HG03469 (cell line): ENCODE data around the gene GPR52.
"Not testable (repeated sequence)": the region's sequence is repeated elsewhere in the genome, so short reads cannot be mapped to it uniquely, and the experiment has no call there.

ENCODE experiments used
- ATAC-seq: cut with Tn5 transposase; IDR thresholded peaks from one replicate; pipeline ENCODE4 v1.9.1; 2021; ENCODE audit warnings: mild to moderate bottlenecking, moderate library complexity, moderate number of reproducible peaks; ENCODE audit not compliant: unreplicated experiment

GPR52 gene, protein sequence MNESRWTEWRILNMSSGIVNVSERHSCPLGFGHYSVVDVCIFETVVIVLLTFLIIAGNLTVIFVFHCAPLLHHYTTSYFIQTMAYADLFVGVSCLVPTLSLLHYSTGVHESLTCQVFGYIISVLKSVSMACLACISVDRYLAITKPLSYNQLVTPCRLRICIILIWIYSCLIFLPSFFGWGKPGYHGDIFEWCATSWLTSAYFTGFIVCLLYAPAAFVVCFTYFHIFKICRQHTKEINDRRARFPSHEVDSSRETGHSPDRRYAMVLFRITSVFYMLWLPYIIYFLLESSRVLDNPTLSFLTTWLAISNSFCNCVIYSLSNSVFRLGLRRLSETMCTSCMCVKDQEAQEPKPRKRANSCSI

DNA sequence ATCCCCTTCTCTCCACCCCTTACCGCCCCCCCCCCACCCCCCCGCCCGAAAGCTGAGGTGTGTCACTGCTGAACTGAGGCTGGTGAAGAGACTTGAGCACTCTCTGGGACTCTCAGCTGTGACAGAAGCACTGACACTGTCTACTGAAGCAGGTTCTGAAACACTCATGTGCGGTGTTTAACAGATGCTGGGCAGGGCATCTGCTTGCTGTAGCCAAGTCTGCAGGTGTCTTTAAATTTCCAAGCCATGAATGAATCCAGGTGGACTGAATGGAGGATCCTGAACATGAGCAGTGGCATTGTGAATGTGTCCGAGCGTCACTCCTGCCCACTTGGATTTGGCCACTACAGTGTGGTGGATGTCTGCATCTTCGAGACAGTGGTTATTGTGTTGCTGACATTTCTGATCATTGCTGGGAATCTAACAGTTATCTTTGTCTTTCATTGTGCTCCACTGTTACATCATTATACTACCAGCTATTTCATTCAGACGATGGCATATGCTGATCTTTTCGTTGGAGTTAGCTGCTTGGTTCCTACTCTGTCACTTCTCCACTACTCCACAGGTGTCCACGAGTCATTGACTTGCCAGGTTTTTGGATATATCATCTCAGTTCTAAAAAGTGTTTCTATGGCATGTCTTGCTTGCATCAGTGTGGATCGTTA, at the start of gene GPR52:
Gene GPR52 (plus strand): TSS at position 99 of the 665 bp plus-strand sequence. CDS start 148 bp downstream, at position 247.
- no peak for ATAC-seq

DNA sequence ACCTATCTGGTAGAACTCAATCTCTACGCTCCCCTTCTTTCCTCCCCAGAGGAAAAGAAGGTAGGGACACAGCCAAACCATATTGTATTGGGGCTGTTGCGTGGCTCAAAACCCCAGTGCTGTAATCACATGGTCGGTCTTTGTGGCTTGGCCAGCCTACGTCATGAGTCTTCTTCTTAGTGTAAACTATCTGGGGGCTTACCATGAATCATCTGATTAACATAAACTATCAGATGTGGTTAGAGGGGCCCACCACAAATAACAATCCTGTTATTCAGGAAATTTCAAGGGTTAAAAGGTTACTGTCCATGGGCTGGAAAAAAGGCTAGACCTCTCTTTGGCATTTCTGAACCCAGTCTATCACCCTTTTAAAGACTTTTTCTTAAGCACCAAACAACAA, 49.5 kb upstream of the GPR52 start:
- no peak for ATAC-seq

DNA sequence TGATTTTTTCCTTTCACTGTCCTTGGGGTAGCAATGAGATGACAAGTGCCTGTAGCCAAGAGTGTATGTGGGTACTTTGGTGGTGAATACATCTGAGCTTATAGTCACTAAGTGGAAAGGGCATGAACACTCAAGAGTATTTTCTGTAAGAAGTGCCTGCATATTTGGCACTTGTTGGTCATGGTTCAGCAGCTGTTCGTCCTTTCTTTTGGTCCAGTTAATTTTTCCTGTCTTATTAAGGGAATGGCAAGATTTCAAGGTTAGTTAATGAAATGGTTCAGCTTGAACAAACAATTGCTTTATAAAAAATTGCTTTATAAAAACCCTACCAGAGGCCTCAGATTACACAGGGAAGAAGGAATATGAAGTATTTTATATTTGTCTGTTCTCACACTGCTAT, 48.6 kb upstream of the GPR52 start:
- ATAC-seq, result no peak

DNA sequence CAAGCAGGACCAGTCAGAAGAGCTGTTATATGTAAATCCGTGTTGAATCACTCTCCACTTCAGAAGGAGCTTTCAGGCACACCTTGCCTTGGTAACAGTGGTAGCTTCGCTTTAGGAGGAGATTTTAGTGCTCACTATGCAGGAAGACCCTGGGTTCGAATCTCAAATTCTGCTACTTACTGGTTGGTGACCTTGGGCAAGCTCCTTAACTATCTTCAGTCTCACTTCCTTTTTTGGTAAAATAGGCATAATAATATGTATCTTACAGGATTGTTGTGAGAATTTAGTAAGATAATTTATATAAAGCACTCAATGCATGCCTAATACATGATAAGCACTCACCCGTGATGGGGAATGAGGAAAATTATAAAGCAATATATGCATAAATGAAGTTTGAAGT, 46.7 kb upstream of the GPR52 start:
- ATAC-seq, result no peak

DNA sequence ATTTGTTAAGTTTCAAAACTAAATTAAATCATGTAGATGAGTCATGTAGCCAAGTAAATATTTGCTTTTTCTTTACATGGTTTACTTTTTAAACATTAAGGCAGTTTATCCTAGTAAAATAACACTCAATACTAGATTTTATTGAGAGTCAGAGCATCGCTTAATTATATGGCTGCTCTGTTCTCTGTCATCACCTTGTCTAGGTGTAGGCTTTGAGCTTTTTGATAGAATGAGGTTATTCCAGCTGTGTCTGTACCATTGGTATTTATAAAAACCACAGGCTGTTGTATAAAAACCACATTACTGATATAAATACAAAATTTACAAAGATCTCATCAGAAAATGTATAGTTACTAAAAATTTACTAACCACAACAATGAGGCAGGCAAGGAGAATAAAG, 42.5 kb upstream of the GPR52 start:
- ATAC-seq, result no peak

DNA sequence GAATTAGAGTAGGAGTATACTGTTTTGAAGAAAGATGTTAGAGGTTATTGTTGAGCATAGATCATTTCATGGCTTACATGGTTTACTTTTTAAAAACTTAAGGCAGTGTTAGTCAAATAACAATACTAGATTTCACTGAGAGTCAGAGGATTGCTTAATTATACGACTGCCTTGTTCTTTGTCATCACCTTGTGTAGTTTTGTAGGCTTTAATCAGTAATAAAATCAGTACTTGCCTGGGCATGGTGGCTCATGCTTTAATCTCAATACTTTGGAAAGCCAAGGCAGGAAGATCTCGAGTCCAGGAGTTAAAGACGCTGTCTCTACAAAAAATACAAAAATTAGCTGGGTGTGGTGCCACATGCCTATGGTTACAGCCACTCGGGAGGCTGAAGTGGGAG, 41.3 kb upstream of the GPR52 start:
- ATAC-seq, result no peak

DNA sequence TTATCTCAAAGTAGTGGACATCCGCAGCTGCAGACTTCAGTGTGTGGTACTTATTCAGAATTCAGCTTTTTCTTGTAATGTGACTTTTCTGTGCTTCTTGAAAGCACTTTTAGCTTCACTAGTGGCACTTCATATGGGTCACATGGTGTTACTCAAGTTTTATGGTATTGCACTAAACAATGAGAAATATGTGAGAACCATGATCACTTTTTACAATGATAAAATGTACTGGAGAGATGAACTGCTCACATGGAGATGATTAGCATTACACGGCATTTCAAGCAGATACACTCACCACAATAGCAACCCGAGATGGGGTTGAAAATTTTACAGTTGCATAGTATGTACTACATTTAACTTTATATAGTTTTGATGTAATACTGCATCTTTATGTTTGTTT, 40.1 kb upstream of the GPR52 start:
- no peak for ATAC-seq

DNA sequence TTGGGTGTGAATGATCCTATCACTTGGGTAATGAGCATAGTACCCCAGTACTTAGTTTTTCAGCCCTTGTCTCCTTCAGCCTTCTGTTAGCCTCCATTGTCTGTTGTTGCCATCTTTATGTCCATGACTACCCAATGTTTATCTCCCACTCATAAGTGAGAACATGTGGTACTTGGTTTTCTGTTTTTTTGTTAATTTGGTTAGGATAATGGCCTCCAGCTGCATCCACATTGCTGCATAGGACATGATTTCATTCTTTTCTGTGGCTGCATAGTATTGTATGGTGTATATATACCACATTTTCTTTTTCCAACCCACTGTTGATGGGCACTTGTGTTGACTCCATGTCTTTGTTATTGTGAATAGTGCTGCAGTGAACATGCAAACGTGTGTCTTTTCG, 39.6 kb upstream of the GPR52 start:
- no peak for ATAC-seq

DNA sequence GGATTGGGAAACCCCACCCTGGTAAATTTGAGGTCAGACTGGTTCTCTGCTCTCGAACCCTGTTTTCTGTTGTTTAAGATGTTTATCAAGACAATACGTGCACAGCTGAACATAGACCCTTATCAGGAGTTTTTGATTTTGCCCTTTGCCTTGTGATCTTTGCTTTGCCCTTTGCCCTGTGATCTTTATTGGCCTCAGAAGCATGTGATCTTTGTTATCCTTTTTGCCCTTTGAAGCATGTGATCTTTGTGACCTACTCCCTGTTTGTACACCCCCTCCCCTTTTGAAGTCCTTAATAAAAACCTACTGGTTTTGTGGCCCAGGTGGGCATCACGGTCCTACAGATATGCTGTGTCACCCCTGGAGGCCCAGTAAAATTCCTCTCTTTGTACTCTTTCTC, 38.0 kb upstream of the GPR52 start:
- ATAC-seq, result not testable (repeated sequence)

DNA sequence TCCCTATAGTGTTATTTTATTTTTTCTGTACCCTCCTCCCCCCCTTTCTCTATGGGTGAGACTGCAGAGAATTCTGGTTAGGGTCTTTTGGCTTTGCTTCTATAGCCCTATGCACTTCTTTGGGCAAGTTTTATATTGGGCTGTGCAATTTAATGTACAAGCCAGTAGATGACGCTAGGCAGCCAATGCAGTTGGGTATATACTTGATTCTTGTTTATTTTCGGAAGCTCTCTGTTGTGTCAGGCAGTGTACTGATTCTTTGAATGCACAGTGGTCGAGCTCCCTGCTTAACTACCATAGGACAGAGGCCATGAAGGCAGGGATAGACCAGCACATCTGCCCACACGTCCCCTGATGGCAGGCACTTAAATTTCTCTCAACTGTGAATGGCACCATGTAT, 34.1 kb upstream of the GPR52 start:
- no peak for ATAC-seq

DNA sequence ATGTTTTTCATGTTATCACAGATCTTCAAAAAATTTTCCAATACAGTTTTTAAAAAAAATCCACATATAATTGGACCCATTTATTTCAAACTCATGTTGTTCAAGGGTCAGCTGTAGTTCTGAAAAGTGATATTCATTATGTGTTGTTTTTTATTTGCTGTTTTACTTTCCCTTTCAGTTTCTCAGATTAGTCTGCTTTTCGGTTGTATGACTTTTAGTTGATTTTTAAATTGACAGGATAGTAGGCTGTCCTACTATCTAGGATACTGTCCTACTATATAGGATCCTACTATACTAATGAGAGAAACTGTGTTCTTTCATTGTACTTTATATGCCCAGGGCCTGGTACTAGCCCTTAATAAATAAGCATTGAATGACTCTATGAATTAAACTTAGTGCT, 33.6 kb upstream of the GPR52 start:
- ATAC-seq, result no peak

DNA sequence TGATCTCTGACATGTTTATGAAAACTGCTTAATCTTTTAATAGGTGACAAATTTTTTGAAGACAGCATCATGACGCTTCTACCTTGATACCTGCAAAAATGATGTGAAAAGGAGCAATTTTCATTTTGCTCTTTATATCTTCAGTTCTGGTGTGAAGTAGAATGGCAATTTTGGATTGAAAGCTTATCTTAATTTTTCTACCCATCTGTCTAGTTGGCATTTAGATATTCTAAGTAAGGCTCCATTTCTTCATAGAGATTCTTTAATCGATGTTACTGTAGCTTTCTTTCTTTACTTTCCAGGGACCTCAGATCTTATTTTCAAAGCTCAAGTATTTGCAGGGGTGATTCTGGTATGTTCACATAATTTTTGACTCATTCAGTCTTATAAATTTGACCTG, 32.3 kb upstream of the GPR52 start:
- ATAC-seq, result no peak

DNA sequence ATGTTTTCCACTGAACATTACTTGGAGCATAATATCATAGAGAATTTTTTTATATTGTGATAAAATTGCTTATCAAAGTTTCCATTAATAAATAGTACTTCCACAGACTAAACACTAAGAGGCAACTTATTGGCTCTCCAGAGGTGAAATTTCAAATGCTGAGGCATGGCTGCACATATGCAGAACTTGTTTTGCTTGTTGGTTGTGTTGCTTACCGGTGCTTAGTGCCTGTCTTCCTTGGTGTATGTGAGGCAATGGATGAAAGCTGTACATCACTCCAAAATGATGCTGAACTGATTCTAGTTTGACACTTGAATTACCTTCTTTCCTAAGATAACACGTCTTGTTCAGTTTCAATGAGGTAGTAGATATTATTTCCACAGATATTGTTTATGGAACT, 29.8 kb upstream of the GPR52 start:
- no peak for ATAC-seq

DNA sequence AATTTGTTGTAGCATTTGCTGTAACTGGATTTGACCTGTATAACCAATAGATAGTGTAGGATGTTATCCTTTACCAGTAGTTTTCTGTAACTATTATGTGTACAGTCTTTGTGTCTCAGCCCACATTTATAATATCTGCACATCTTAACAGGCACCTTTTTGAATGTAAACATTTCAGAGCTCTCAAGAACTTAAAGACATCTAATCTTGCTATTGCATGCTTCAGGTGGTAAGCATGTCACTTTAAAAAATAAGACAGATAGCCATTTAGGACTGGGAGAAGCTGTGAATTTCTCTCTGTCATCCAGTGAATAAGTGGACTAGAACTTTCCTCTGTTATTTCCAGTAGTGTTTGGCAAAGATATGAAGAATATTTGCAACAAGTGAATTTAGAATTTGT, 22.6 kb upstream of the GPR52 start:
- no peak for ATAC-seq

DNA sequence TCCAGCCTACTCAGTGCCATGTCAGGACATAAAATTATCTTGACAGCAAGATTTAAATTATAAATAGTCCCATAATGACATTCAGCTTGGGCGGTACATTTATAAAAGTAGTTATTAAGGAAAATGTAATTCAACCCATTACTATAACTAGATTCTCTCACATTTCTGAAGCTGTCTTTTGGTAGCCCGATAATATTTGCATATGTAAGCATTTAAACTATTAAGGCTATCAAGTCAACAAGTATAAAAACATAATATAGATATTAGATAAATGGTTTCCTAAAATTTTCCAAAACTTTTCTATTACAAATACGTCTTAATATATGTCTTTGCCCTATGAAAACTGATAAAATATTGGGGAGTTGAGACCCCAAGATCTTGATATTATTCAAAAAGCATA, 21.6 kb upstream of the GPR52 start:
- ATAC-seq, result no peak

DNA sequence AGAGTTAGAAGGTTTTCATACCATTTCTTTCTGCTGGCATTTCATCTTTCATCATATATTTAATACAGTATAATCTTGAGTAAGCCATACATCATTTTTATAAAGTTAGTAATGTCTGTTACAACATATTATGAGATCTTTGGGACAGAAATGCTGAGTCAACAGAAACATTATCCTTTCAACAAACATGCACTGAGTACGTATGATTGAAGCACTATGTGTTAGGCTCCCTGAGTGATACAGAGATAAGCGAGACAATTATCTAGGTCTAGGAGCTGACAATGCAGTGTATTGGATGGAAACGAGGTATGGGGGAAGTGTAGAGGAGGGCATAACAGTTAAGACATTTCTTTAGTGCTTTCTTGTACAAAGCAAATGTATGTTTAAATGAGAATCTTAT, 19.7 kb upstream of the GPR52 start:
- no peak for ATAC-seq

DNA sequence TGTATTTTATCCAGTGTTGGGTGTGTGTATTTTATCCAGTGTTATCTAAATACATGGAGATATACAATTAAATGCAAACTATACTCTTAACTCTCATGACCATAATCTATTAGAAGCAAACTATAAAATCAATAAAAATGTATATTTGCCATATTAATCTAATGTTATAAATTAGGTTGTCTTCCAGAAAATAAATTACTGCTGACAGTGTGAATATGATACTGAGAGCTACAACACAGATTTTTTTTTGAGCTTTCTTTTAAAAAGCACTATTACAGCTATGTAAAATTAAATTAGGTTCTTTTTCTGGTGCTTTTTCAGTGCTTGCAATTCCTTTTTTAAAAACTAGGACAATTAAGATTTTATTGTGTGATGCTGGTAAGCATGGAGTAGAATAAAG, 19.0 kb upstream of the GPR52 start:
- no peak for ATAC-seq

DNA sequence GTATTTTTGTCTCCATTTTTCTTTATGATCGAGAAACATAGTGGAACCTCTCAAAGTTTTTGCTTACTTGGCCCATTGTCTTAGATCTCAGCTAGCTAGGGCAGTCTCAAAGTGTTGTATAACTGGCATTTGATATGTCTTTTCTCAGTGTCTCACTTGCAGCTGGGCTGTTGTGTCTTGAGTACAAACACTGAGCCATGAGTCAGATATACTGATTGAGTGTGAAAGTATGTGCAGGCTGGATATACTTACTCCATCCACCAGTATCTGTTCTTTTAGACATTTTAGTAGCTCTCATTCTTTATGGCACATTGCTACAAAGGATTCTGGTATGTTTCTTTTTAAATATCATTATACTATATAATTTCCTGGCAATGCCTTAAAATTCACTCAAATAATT, 14.3 kb upstream of the GPR52 start:
- no peak for ATAC-seq

DNA sequence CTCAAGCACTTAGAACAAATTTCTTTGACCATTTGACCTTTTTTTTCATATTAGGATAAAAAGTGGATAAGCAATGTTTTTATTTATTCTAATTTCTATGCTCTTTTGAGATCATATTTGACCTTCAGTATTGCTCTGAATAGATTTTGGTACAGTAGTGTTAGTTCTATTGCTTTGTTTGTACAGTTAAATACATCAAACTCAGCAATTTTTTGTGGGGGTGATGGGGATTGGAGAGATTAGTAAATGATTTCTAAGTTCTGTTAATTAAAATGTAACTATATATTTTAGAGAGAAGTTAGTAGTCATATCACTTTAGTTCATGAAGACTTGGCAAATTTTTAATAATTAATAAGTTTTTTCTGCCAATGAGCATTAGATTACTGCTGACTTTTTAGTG, 2.4 kb upstream of the GPR52 start:
- ATAC-seq, result no peak

DNA sequence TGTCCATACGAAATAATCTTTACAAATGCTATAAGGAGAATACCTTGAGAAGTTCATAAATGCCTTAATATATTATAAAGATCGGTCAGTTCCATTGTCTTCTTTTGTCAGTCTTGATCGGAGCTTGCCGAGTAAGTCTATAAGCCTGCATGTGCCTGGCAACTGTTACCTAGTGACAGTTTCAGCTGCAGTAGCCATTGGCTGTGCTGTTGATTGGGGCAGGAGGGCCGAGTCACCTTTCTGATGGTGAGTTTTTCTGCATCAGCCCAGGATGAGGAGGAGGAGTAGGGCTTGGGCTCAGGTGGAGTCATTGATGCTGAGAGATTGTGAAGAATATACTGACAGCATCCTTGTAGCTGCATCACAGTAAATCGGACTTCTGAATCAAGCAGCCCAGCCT, 1.9 kb upstream of the GPR52 start:
- ATAC-seq, result no peak

DNA sequence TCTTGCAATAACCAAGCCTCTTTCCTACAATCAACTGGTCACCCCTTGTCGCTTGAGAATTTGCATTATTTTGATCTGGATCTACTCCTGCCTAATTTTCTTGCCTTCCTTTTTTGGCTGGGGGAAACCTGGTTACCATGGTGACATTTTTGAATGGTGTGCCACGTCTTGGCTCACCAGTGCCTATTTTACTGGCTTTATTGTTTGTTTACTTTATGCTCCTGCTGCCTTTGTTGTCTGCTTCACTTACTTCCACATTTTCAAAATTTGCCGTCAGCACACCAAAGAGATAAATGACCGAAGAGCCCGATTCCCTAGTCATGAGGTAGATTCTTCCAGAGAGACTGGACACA, 743 bp downstream of the GPR52 start:
- ATAC-seq, result no peak

DNA sequence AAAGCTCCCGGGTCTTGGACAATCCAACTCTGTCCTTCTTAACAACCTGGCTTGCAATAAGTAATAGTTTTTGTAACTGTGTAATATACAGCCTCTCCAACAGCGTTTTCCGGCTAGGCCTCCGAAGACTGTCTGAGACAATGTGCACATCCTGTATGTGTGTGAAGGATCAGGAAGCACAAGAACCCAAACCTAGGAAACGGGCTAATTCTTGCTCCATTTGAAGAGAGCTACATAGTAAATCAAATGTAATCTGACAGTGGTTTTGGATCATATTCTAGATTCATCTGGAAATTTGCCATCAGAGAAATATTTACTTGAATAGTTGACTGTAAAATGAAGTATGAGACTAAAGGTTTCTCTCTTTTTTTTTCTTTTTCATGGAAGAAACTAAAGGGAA, 1.2 kb downstream of the GPR52 start:
- ATAC-seq, result no peak

DNA sequence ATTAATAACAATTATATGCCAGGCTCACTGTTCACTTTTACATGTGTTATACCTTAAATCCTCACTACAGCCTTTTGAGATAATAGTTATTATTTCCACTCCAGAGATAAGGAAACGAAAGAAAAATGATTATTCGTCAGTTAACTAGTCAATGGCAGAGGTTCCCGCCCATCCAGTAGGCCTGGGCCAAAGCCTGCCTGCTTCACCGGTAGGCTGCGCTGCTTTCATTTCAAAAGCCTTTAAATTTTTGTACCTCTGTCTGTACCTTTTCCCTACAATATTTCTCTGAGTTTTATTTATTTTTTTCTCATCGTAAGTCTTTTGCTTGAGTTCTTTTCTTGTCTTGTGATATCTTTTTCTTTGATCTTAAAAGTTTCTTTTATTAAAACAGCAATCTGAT, 3.6 kb downstream of the GPR52 start:
- no peak for ATAC-seq
